ENCODE results near the gene PRDM15. TPM values are rescaled to one million over a fixed set of nuclear protein-coding genes. Genes with fewer than 3 reads are reported as not detected.

Gene PRDM15
- total RNA-seq, 1 experiment from 2014 or later, result 5.7 TPM

DNA sequence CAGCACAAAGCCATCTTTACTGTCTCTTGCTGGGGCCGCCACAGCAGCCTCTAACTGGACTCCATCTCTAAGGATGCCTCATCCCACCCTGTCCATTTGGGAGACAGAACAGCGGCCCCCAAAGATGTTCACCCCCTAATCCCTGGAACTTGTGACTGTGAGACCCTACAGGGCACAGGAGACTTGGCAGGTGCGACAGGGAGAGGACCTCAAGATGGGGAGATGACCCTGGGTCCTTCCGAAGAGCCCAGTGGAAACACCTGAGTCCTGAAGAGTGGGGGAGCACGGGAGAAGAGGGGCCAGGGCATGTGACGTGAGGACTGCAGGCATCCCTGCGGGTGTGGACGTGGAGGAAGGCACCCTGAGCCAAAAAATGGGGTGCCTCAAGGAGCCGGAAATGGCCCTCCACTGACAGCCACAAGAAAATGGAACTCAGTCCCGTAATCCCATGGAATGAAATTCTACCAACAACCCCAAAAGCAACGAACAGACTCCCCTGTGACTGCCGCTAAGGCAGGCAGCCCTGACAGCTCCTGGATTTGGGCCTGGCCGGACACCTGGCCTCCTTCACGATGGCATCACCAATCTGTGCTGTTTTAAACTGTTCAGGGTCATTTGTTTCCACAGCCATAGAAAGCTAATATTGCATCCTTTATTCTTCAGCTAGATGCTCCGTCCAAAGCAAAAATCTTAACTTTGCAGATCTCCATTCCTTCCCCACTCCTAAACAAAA is 40.7 kb upstream of the PRDM15 start:
- POLR2A ChIA-PET, result interaction anchor here (1.4 kb wide), 1 partner anchor 40 kb away, joined by 3 read pairs; no protein-coding TSS in a partner anchor
- no peaks in the 10 kb centered on the region for H3K27me3 Mint-ChIP-seq (ENCODE audit: insufficient read depth, unreplicated experiment)
- H3K36me3 Mint-ChIP-seq (ENCODE audit: insufficient read depth, unreplicated experiment), result peaks cover 31% of the 10 kb centered on the region
- intact Hi-C loops (cut with micrococcal nuclease), result no loop called here
- no peak for DNase-seq (ENCODE audit: unreplicated experiment)
- CTCF ChIA-PET, result no interaction called here
- H3K9me3 Mint-ChIP-seq (ENCODE audit: unreplicated experiment), result no peaks in the 10 kb centered on the region
- H3K4me1 Mint-ChIP-seq (ENCODE audit: insufficient read depth, unreplicated experiment), result peaks cover 8% of the 10 kb centered on the region
- H3K4me3 Mint-ChIP-seq (ENCODE audit: unreplicated experiment), result no peak overlapping the region
- no peak overlapping the region for H3K27ac Mint-ChIP-seq (ENCODE audit: low read depth, unreplicated experiment)
- TF ChIP-seq, protein P1, sequence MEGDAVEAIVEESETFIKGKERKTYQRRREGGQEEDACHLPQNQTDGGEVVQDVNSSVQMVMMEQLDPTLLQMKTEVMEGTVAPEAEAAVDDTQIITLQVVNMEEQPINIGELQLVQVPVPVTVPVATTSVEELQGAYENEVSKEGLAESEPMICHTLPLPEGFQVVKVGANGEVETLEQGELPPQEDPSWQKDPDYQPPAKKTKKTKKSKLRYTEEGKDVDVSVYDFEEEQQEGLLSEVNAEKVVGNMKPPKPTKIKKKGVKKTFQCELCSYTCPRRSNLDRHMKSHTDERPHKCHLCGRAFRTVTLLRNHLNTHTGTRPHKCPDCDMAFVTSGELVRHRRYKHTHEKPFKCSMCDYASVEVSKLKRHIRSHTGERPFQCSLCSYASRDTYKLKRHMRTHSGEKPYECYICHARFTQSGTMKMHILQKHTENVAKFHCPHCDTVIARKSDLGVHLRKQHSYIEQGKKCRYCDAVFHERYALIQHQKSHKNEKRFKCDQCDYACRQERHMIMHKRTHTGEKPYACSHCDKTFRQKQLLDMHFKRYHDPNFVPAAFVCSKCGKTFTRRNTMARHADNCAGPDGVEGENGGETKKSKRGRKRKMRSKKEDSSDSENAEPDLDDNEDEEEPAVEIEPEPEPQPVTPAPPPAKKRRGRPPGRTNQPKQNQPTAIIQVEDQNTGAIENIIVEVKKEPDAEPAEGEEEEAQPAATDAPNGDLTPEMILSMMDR (IDR thresholded peaks at IDR 0.05; ENCODE audit: unreplicated experiment), result no peak
- BruUV-seq (replicated peaks), result no TSS peak

GRCh38 chr21:41918561-41919358 is 39.6 kb upstream of the PRDM15 start:
- BruUV-seq (replicated peaks), result no TSS peak
- POLR2A ChIA-PET, result no interaction called here
- DNase-seq (ENCODE audit: unreplicated experiment), result no peak
- H3K4me1 Mint-ChIP-seq (ENCODE audit: insufficient read depth, unreplicated experiment), result peaks cover 3% of the 10 kb centered on the region
- H3K27me3 Mint-ChIP-seq (ENCODE audit: insufficient read depth, unreplicated experiment), result no peaks in the 10 kb centered on the region
- H3K4me3 Mint-ChIP-seq (ENCODE audit: unreplicated experiment), result no peak overlapping the region
- no peaks in the 10 kb centered on the region for H3K9me3 Mint-ChIP-seq (ENCODE audit: unreplicated experiment)
- TF ChIP-seq, protein P1 (IDR thresholded peaks at IDR 0.05; ENCODE audit: unreplicated experiment), result no peak
- H3K27ac Mint-ChIP-seq (ENCODE audit: low read depth, unreplicated experiment), result no peak overlapping the region
- H3K36me3 Mint-ChIP-seq (ENCODE audit: insufficient read depth, unreplicated experiment), result peaks cover 41% of the 10 kb centered on the region
- intact Hi-C loops (cut with micrococcal nuclease), result no loop called here
- CTCF ChIA-PET, result interaction anchor here (0.5 to 1.1 kb wide), 3 partner anchors 21 to 62 kb away, joined by 3 to 4 read pairs (median 4); no protein-coding TSS in a partner anchor

GRCh38 chr21:41917531-41917930 is 38.4 kb upstream of the PRDM15 start:
- intact Hi-C loops (cut with micrococcal nuclease), result no loop called here
- TF ChIP-seq, protein P1 (IDR thresholded peaks at IDR 0.05; ENCODE audit: unreplicated experiment), result no peak
- no TSS peak for BruUV-seq (replicated peaks)
- Mint-ChIP-seq H3K36me3 (ENCODE audit: insufficient read depth, unreplicated experiment) (peaks cover 53% of the 10 kb centered on the region), H3K9me3 (ENCODE audit: unreplicated experiment) (no peaks in the 10 kb centered on the region), H3K27me3 (ENCODE audit: insufficient read depth, unreplicated experiment) (no peaks in the 10 kb centered on the region), H3K4me1 (ENCODE audit: insufficient read depth, unreplicated experiment) (no peaks in the 10 kb centered on the region), H3K4me3 (ENCODE audit: unreplicated experiment) (no peak overlapping the region), H3K27ac (ENCODE audit: low read depth, unreplicated experiment) (no peak overlapping the region)
- no peak for DNase-seq (ENCODE audit: unreplicated experiment)
- ChIA-PET CTCF (interaction anchor here (0.6 kb wide), 3 partner anchors 15 to 450 kb away, joined by 3 read pairs; no protein-coding TSS in a partner anchor), POLR2A (no interaction called here)

DNA sequence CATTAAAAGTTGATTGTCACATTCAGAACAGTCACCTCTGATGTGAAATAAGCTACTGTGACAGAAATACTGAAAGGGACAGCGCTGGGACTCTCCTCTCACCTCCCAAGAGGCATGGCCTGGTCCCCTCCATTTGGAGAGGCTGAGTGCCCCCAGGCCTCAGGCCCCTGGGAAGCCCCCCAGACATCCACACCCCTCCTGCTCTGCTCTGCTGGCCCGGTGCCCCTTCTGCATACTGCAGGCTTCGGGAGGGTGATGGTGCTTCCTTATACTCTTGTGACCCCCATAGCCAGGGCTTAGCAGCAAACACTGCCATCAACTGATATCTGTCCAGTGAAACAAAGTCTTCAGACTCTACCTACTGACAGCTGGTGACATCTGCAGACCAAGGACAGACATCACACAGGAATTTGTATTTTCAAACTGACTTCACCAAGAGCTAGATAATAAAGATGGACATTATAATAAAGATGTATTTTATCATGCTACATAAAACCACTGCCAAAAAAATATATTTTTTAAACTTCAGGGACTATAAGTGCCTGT is 37.8 kb upstream of the PRDM15 start:
- H3K4me1 Mint-ChIP-seq (ENCODE audit: insufficient read depth, unreplicated experiment), result no peaks in the 10 kb centered on the region
- no peaks in the 10 kb centered on the region for H3K9me3 Mint-ChIP-seq (ENCODE audit: unreplicated experiment)
- TF ChIP-seq, protein P1 (IDR thresholded peaks at IDR 0.05; ENCODE audit: unreplicated experiment), result no peak
- ChIA-PET POLR2A (interaction anchor here (0.6 kb wide), 1 partner anchor 18 kb away, joined by 3 read pairs; no protein-coding TSS in a partner anchor), CTCF (no interaction called here)
- BruUV-seq (replicated peaks), result no TSS peak
- peaks cover 59% of the 10 kb centered on the region for H3K36me3 Mint-ChIP-seq (ENCODE audit: insufficient read depth, unreplicated experiment)
- no peak overlapping the region for H3K4me3 Mint-ChIP-seq (ENCODE audit: unreplicated experiment)
- DNase-seq (ENCODE audit: unreplicated experiment), result no peak
- intact Hi-C loops (cut with micrococcal nuclease), result no loop called here
- H3K27me3 Mint-ChIP-seq (ENCODE audit: insufficient read depth, unreplicated experiment), result no peaks in the 10 kb centered on the region
- H3K27ac Mint-ChIP-seq (ENCODE audit: low read depth, unreplicated experiment), result no peak overlapping the region

Measured in MCF 10A (cell line).